ENCODE results near the gene UBC. TPM values are rescaled to one million over a fixed set of nuclear protein-coding genes. Genes with fewer than 3 reads are reported as not detected.

UBC gene
- total RNA-seq, 1 experiment from 2014 or later: 1,259 TPM

DNA sequence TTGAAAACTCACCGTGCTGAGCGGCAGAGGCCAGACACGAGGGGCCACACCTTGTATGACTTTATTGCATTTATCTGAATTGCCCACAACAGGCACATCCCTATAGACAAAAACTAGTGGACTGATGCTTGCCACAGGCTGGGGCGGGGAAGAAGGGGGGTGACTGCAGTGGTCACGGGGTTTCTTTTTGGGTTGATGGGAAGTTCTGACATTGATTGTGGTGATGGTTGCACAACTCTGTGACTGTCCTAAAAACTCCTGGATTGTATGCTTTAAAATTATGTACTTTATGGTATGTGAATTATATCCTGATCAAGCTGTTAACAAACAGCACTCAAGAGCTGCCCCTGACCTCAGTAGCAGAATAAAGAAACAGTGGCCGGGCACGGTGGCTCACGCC is 48.8 kb upstream of the UBC start:
- no peak overlapping the region for H2AFZ ChIP-seq (ENCODE audit: low read depth, low read length, poor library complexity, severe bottlenecking)
- POLR2A ChIA-PET: no interaction called here
- no peaks in the 10 kb centered on the region for H3K79me2 ChIP-seq (ENCODE audit: insufficient read depth, low read length)
- no peak overlapping the region for H3K9ac ChIP-seq (ENCODE audit: low read length)
- no peaks in the 10 kb centered on the region for H3K9me2 ChIP-seq (ENCODE audit: insufficient read depth)
- ATAC-seq (no peak), DNase-seq (ENCODE audit: low read depth, low spot score) (no peak)
- no peaks in the 10 kb centered on the region for H3K4me1 ChIP-seq (ENCODE audit: control insufficient read depth in 1 of 2, insufficient read depth in 2 of 2, low read length in 2 of 2)
- intact Hi-C loops (cut with micrococcal nuclease): no loop called here
- BruUV-seq (replicated peaks): no TSS peak
- no peak overlapping the region for H3K4me2 ChIP-seq (ENCODE audit: low read length)
- CTCF ChIA-PET: no interaction called here
- H3K27ac ChIP-seq (ENCODE audit: low read depth, low read length): no peak overlapping the region
- TF ChIP-seq ZNF274 (IDR thresholded peaks at IDR 0.05; ENCODE audit: low read depth, low read length): no peak
- TF ChIP-seq CTCF (IDR thresholded peaks at IDR 0.05 in 2 of 3, conservative IDR thresholded peaks at IDR 0.05 in 1 of 3; ENCODE audit: borderline replicate concordance in 1 of 3, insufficient read depth in 1 of 3, low read depth in 2 of 3, low read length in 2 of 3): no peak
- TF ChIP-seq SRF (IDR thresholded peaks at IDR 0.05; ENCODE audit: low read depth): no peak
- TF ChIP-seq ZFX (IDR thresholded peaks at IDR 0.05): no peak
- no peak for TF ChIP-seq CEBPB (IDR thresholded peaks at IDR 0.05; ENCODE audit: low read depth)
- no peak for TF ChIP-seq EZH2phosphoT487 (IDR thresholded peaks at IDR 0.05; ENCODE audit: borderline replicate concordance)
- H3K36me3 ChIP-seq (ENCODE audit: control insufficient read depth in 1 of 2, insufficient read depth in 2 of 2, low read length in 2 of 2): peaks cover 25 to 36% of the 10 kb centered on the region in 2 experiments
- H3K27me3 ChIP-seq (ENCODE audit: insufficient read depth, low read length): no peaks in the 10 kb centered on the region
- no peaks in the 10 kb centered on the region for H4K20me1 ChIP-seq (ENCODE audit: insufficient read depth)
- H3K4me3 ChIP-seq (replicated peaks in 1 of 2; ENCODE audit: low read depth in 1 of 2, low read length in 2 of 2): no peak overlapping the region
- no peaks in the 10 kb centered on the region for H3K9me3 ChIP-seq (ENCODE audit: control insufficient read depth in 1 of 2, insufficient read depth in 1 of 2, low read depth in 1 of 2, low read length in 2 of 2)
- RAD21 ChIA-PET (ENCODE audit: low non-redundant PET in 1 of 2, low total read pairs in 2 of 2, uncharacterized antibody in 2 of 2, unreplicated experiment in 2 of 2): no interaction called here

DNA sequence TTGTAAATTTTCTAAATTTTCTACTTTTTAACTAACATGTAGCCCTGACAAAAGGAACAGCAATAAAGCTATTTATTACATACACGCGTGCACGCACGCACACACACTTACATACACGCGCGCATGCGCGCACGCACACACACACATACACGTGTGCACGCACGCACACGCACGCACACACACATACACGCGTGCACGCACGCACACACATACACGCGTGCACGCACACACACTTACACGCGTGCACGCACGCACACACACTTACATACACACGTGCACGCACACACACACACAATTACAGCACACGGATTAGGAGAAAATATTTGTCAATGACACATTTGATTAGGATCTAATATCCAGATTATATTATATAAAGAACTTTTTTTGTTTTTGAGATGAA is 46.6 kb upstream of the UBC start:
- H3K4me1 ChIP-seq (ENCODE audit: control insufficient read depth in 1 of 2, insufficient read depth in 2 of 2, low read length in 2 of 2): no peaks in the 10 kb centered on the region
- no TSS peak for BruUV-seq (replicated peaks)
- H2AFZ ChIP-seq (ENCODE audit: low read depth, low read length, poor library complexity, severe bottlenecking): no peak overlapping the region
- ChIA-PET RAD21 (ENCODE audit: low non-redundant PET in 1 of 2, low total read pairs in 2 of 2, uncharacterized antibody in 2 of 2, unreplicated experiment in 2 of 2) (no interaction called here), CTCF (no interaction called here), POLR2A (no interaction called here)
- H3K9me3 ChIP-seq (ENCODE audit: control insufficient read depth in 1 of 2, insufficient read depth in 1 of 2, low read depth in 1 of 2, low read length in 2 of 2): no peaks in the 10 kb centered on the region
- no peak overlapping the region for H3K9ac ChIP-seq (ENCODE audit: low read length)
- H4K20me1 ChIP-seq (ENCODE audit: insufficient read depth): no peaks in the 10 kb centered on the region
- TF ChIP-seq MAX (IDR thresholded peaks at IDR 0.05): no peak
- TF ChIP-seq ZNF274 (IDR thresholded peaks at IDR 0.05; ENCODE audit: low read depth, low read length): no peak
- TF ChIP-seq, protein P1, sequence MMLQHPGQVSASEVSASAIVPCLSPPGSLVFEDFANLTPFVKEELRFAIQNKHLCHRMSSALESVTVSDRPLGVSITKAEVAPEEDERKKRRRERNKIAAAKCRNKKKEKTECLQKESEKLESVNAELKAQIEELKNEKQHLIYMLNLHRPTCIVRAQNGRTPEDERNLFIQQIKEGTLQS (IDR thresholded peaks at IDR 0.05): no peak
- no peak for TF ChIP-seq POLR2A (IDR thresholded peaks at IDR 0.05; ENCODE audit: borderline replicate concordance, extremely low read depth, insufficient read depth, insufficient read length)
- TF ChIP-seq SIN3A (IDR thresholded peaks at IDR 0.05; ENCODE audit: low read depth): no peak
- TF ChIP-seq EZH2 (IDR thresholded peaks at IDR 0.05): no peak
- no peak for TF ChIP-seq SRF (IDR thresholded peaks at IDR 0.05; ENCODE audit: low read depth)
- no peak for TF ChIP-seq CTCF (IDR thresholded peaks at IDR 0.05 in 2 of 3, conservative IDR thresholded peaks at IDR 0.05 in 1 of 3; ENCODE audit: borderline replicate concordance in 1 of 3, insufficient read depth in 1 of 3, low read depth in 2 of 3, low read length in 2 of 3)
- TF ChIP-seq CBX3 (IDR thresholded peaks at IDR 0.05; ENCODE audit: low read depth): no peak
- no peak for TF ChIP-seq ZBTB33 (IDR thresholded peaks at IDR 0.05; ENCODE audit: extremely low read depth, insufficient replicate concordance, low read length)
- TF ChIP-seq RAD21 (IDR thresholded peaks at IDR 0.05; ENCODE audit: low read depth): no peak
- no peak for TF ChIP-seq SP1 (IDR thresholded peaks at IDR 0.05; ENCODE audit: low read depth)
- no peak for TF ChIP-seq EZH2phosphoT487 (IDR thresholded peaks at IDR 0.05; ENCODE audit: borderline replicate concordance)
- DNase-seq (ENCODE audit: low read depth, low spot score) (no peak), ATAC-seq (no peak)
- H3K36me3 ChIP-seq (ENCODE audit: control insufficient read depth in 1 of 2, insufficient read depth in 2 of 2, low read length in 2 of 2): peaks cover 24 to 41% of the 10 kb centered on the region in 2 experiments
- H3K79me2 ChIP-seq (ENCODE audit: insufficient read depth, low read length): no peaks in the 10 kb centered on the region
- no peaks in the 10 kb centered on the region for H3K27me3 ChIP-seq (ENCODE audit: insufficient read depth, low read length)
- no peak overlapping the region for H3K4me3 ChIP-seq (replicated peaks in 1 of 2; ENCODE audit: low read depth in 1 of 2, low read length in 2 of 2)
- no peak overlapping the region for H3K27ac ChIP-seq (ENCODE audit: low read depth, low read length)
- no peak overlapping the region for H3K4me2 ChIP-seq (ENCODE audit: low read length)
- intact Hi-C loops (cut with micrococcal nuclease): no loop called here
- no peaks in the 10 kb centered on the region for H3K9me2 ChIP-seq (ENCODE audit: insufficient read depth)
